WERI-Rb-1 (cell line): ENCODE data around the gene MITD1.

Experiments used
- DNase-seq: peaks from one replicate; pipeline ENCODE4 v3.0.0-alpha.2; 2020
- H3K27ac ChIP-seq: fragments of 250-450 bp; sonication (Bioruptor Pico); 2 replicates; pipeline ENCODE4 v1.5.1; 2020; ENCODE audit warnings: mild to moderate bottlenecking, moderate library complexity
- H3K27me3 ChIP-seq: fragments of 250-450 bp; sonication (Bioruptor Pico); 2 replicates; pipeline ENCODE4 v1.5.1; 2021; ENCODE audit warnings: mild to moderate bottlenecking, low read depth, moderate library complexity; ENCODE audit not compliant: insufficient read depth, severe bottlenecking
- H3K36me3 ChIP-seq: fragments of 250-450 bp; sonication (Bioruptor Pico); 2 replicates; pipeline ENCODE4 v1.5.1; 2020; ENCODE audit warnings: mild to moderate bottlenecking, moderate library complexity
- H3K4me3 ChIP-seq: 2 replicates; pipeline ENCODE4 v1.5.1; 2011; ENCODE audit warnings: low read depth, mild to moderate bottlenecking, control low read depth, low read length
- H3K9me3 ChIP-seq: fragments of 250-450 bp; sonication (Bioruptor Pico); 2 replicates; pipeline ENCODE4 v1.5.1; 2021; ENCODE audit warnings: mild to moderate bottlenecking, moderate library complexity; ENCODE audit not compliant: severe bottlenecking
- CTCF ChIP-seq: IDR thresholded peaks from 2 replicates; pipeline ENCODE4 v1.5.1; 2011; ENCODE audit warnings: low read depth, mild to moderate bottlenecking, control low read depth, inconsistent platforms, low read length

The MITD1 gene

DNA sequence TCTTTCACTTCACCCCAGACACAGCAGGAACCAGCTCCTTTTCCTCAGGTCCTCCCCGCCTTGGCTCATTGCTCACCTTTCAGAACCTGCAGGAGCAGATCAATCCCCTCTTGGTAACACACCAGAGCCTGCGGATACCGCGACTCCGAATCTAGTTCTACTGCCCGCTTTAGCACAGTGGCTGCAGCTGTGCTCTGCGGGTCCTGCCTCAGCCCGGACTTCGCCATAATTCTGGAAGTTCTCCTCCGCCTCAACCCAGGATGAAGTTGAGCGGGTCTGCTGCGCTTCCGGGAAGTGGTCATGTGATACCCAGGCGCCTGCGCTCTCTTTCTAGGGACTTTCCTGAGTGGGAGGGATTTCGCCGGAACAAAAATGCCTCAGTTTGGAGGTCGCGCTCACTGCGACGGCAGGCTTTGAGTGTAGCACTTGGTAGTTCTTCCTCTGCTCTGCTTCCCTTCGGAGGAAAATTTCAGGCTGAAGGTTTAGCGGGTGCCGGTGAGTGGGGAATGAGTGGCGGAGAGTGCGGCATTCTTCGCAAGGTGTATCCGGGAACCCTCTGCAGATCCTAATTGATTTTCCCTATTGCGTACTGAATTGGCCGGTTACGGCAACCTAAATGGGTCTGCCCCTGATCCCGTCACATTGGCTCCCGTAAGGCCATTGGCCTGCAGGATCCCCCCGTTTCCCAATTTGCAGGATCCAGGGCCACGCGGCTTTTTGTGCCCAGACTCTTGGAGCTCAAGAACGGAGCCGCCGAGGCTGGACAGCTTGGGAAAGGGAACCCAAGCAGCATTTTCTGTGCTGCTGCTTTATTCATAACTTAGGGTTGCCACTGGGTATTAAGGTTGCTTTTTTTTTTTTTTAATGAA lies at the start of gene MITD1, which contains the start of gene MRPL30:
MITD1 (minus strand) TSS at position 304 of the 869 bp plus-strand sequence; CDS start at position 227, 77 bp downstream.
MRPL30 (plus strand) TSS at position 430 of the 869 bp plus-strand sequence. CDS start 5,020 bp downstream, outside the sequence.
- Histone ChIP-seq H3K4me3 (peak within 1 kb of the TSS; percentile 68), H3K36me3 (no peaks in the 10 kb centered on the region; the same call in none of the 2 replicates), H3K27ac (peak within 1 kb of the TSS; percentile 86), H3K9me3 (no peaks in the 10 kb centered on the region), H3K27me3 (no peaks in the 10 kb centered on the region)
- no peak for TF ChIP-seq CTCF
- peak; percentile 91 for DNase-seq

GRCh38 chr2:99217929-99218501 lies 37.2 kb upstream of the MITD1 start:
- DNase-seq, result no peak
- no peak for TF ChIP-seq CTCF

DNA sequence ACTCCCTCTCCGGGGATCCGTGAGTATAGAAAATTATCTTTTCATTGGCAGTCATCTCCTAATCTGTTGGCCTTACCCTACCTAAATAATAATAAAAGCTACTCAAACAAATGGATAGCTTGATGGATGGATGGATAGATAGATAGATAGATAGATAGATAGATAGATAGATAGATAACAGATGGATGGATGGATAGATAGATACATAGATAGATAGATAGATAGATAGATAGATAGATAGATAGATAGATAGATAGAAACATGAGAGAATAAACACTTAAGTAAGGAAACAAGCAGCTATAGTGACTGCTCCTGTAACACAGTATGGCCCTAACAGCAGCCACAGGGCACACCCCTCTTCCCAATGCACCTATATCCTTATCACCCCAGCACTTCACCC lies 35.2 kb upstream of the MITD1 start:
- no peaks in the 10 kb centered on the region for H3K9me3 ChIP-seq
- H3K27ac ChIP-seq, result no peak overlapping the region
- no peak for TF ChIP-seq CTCF
- H3K27me3 ChIP-seq, result no peaks in the 10 kb centered on the region
- H3K36me3 ChIP-seq, result no peaks in the 10 kb centered on the region
- no peak for DNase-seq
- no peak overlapping the region for H3K4me3 ChIP-seq

More at GRCh38 chr2:99217929-99218501, 37.2 kb upstream of the MITD1 start:
- Histone ChIP-seq H3K9me3 (no peaks in the 10 kb centered on the region), H3K27me3 (no peaks in the 10 kb centered on the region), H3K36me3 (no peaks in the 10 kb centered on the region), H3K4me3 (no peak overlapping the region), H3K27ac (no peak overlapping the region)

DNA sequence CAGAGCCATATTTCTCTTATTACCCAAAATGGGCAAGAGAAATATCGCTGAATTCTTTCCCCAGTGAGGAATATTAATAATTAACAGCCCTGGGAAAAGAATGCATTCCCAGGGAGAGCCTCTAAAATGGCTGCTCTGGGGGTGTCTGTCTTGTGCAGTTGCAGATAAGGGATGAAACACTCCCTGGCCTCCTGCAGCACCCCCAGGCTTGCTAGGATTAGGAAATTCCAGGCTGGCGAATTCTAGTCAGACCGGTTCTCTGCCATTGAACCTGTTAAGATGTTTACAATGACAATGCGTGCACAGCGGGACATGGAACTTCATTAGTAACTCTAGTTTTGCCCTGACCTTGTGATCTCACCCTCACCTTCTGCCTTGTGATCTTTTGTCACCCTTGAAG lies 24.6 kb upstream of the MITD1 start:
- TF ChIP-seq CTCF, result no peak
- Histone ChIP-seq H3K27ac (no peak overlapping the region), H3K36me3 (no peaks in the 10 kb centered on the region; the same call in 1 of the 2 replicates), H3K27me3 (no peaks in the 10 kb centered on the region), H3K4me3 (no peak overlapping the region), H3K9me3 (peaks cover 6% of the 10 kb centered on the region)
- no peak for DNase-seq

- H3K9me3 ChIP-seq, result peaks cover 6% of the 10 kb centered on the region
- no peak overlapping the region for H3K27ac ChIP-seq
- no peak for TF ChIP-seq CTCF
- no peak for DNase-seq
- H3K4me3 ChIP-seq, result no peak overlapping the region
- H3K27me3 ChIP-seq, result no peaks in the 10 kb centered on the region
- H3K36me3 ChIP-seq, result peaks cover 5% of the 10 kb centered on the region; the same call in 1 of the 2 replicates
Measured at GRCh38 chr2:99201959-99202678, 21.3 kb upstream of the MITD1 start.
